A673 (cell line): ENCODE data around the gene TRAPPC12. TPM values are rescaled to one million over a fixed set of nuclear protein-coding genes. Genes with fewer than 3 reads are reported as not detected.

ENCODE experiments used
- BruUV-seq: library from RNA; stranded (reverse); fragments of 400-500 nt; replicated peaks from 2 replicates; lab custom pipeline; 2021; lab: Mats Ljungman, UMichigan
- CTCF ChIA-PET: fragments of 300-600 bp; sonication (Branson Sonifier 250); formaldehyde crosslinking; loops from one replicate; lab custom pipeline; 2022; ENCODE audit warnings: antibody characterized with exemption; lab: Charles Lee
- POLR2A ChIA-PET: fragments of 300-600 bp; sonication (Branson Sonifier 250); formaldehyde crosslinking; loops from one replicate; lab custom pipeline; 2022; ENCODE audit warnings: antibody characterized with exemption; ENCODE audit not compliant: low non-redundant PET; lab: Charles Lee
- DNase-seq: peaks from one replicate; pipeline ENCODE4 v3.0.0-alpha.2; 2015; ENCODE audit warnings: low spot score
- H3K27ac ChIP-seq: fragments of 200-600 bp; sonication (generic); 2 replicates; pipeline ENCODE4 v1.5.1; 2016; ENCODE audit warnings: mixed run types, low read depth, mild to moderate bottlenecking, mixed read lengths, antibody characterized with exemption, low read length; ENCODE audit not compliant: poor library complexity, severe bottlenecking
- H3K27me3 ChIP-seq: fragments of 200-600 bp; sonication (generic); replicated peaks from 2 replicates; pipeline ENCODE4 v1.6.1; 2017; ENCODE audit warnings: mixed run types, low read depth, mild to moderate bottlenecking, mixed read lengths, antibody characterized with exemption, low read length; ENCODE audit not compliant: insufficient read depth, poor library complexity
- H3K36me3 ChIP-seq: fragments of 200-600 bp; sonication (generic); 2 replicates; pipeline ENCODE4 v1.6.1; 2016; ENCODE audit warnings: mixed run types, mild to moderate bottlenecking, mixed read lengths, antibody characterized with exemption, low read length; ENCODE audit not compliant: insufficient read depth, poor library complexity, severe bottlenecking
- H3K4me1 ChIP-seq: fragments of 200-600 bp; sonication (generic); 2 replicates; pipeline ENCODE4 v1.6.1; 2017; ENCODE audit warnings: mixed run types, mild to moderate bottlenecking, mixed read lengths, antibody characterized with exemption, low read length; ENCODE audit not compliant: insufficient read depth, poor library complexity, severe bottlenecking
- H3K4me3 ChIP-seq: fragments of 200-600 bp; sonication (generic); 2 replicates; pipeline ENCODE4 v1.5.1; 2016; ENCODE audit warnings: low read depth, mixed run types, mild to moderate bottlenecking, mixed read lengths, low read length; ENCODE audit not compliant: poor library complexity, severe bottlenecking
- H3K9me3 ChIP-seq: fragments of 200-600 bp; sonication (generic); 2 replicates; pipeline ENCODE4 v1.6.1; 2016; ENCODE audit warnings: mixed run types, low read depth, mild to moderate bottlenecking, mixed read lengths, antibody characterized with exemption, low read length; ENCODE audit not compliant: poor library complexity, severe bottlenecking
- CTCF ChIP-seq: fragments of 300-800, 200-600 bp; sonication (generic); conservative IDR thresholded peaks from 2 replicates; pipeline ENCODE4 v1.5.1; 2017; ENCODE audit warnings: low read depth, mild to moderate bottlenecking, antibody characterized with exemption, low read length, moderate library complexity, mixed read lengths
- EZH2 ChIP-seq: fragments of 200-600 bp; sonication (generic); IDR thresholded peaks from 2 replicates; pipeline ENCODE4 v1.6.1; 2017; ENCODE audit warnings: borderline replicate concordance, low read depth, mild to moderate bottlenecking, mixed read lengths, antibody characterized with exemption, low read length; ENCODE audit not compliant: poor library complexity, severe bottlenecking
- intact Hi-C: fragments of 100-400 bp; cut with micrococcal nuclease; formaldehyde crosslinking; loops from one replicate; pipeline ENCODE4 v1.10.0; 2022; ENCODE audit not compliant: unreplicated experiment
- total RNA-seq: library from RNA; stranded (reverse); gene quantifications from 2 replicates; pipeline ENCODE4 v1.2.3, GENCODE V29; 2021

Gene TRAPPC12
- total RNA-seq, 1 experiment from 2014 or later = 94.4 TPM

GRCh38 chr2:3435445-3435844, 56.0 kb downstream of the TRAPPC12 start:
- no TSS peak for BruUV-seq
- intact Hi-C loops = no loop called here
- Histone ChIP-seq H3K27ac (no peak overlapping the region), H3K27me3 (no peaks in the 10 kb centered on the region), H3K4me1 (peaks cover 7% of the 10 kb centered on the region), H3K36me3 (no peaks in the 10 kb centered on the region), H3K9me3 (no peaks in the 10 kb centered on the region), H3K4me3 (no peak overlapping the region)
- POLR2A ChIA-PET = no interaction called here
- DNase-seq = no peak
- TF ChIP-seq CTCF (no peak), EZH2 (no peak)
- CTCF ChIA-PET = no interaction called here

DNA sequence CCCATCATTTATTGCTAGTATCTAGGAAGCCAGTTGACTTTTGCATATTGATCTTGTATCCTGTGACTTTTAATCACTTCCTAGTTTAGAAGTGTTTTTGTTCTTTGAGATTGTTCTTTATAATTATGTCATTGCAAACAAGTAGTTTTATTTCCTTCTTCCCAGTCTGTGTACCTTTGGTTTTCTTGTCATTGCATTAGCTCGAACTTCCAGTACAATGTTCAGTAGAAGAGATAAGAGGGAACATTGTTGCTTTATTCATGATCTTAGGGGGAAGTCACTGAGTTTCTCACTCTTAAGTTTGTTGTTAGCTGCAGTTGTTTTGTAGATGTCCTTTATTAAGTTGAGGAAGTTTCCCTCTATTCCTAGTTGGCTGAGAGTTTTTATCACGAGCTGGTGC, 61.0 kb downstream of the TRAPPC12 start:
- BruUV-seq = no TSS peak
- no peaks in the 10 kb centered on the region for H3K9me3 ChIP-seq
- DNase-seq = no peak
- no peaks in the 10 kb centered on the region for H3K27me3 ChIP-seq
- no peaks in the 10 kb centered on the region for H3K4me1 ChIP-seq
- peaks cover 8% of the 10 kb centered on the region for H3K36me3 ChIP-seq
- TF ChIP-seq CTCF (no peak), EZH2 (no peak)
- no peak overlapping the region for H3K27ac ChIP-seq
- no peak overlapping the region for H3K4me3 ChIP-seq
- ChIA-PET CTCF (no interaction called here), POLR2A (no interaction called here)
- intact Hi-C loops = no loop called here

GRCh38 chr2:3441465-3441864, 62.0 kb downstream of the TRAPPC12 start:
- Histone ChIP-seq H3K9me3 (no peaks in the 10 kb centered on the region), H3K36me3 (peaks cover 8% of the 10 kb centered on the region), H3K4me3 (no peak overlapping the region), H3K27ac (no peak overlapping the region), H3K27me3 (no peaks in the 10 kb centered on the region), H3K4me1 (no peaks in the 10 kb centered on the region)
- DNase-seq = no peak
- POLR2A ChIA-PET = no interaction called here
- CTCF ChIA-PET = no interaction called here
- intact Hi-C loops = no loop called here
- no TSS peak for BruUV-seq
- TF ChIP-seq CTCF = no peak
- TF ChIP-seq EZH2 = no peak
